RWPE2 (cell line): ENCODE measurements around the gene MAMLD1.

Experiments
- ATAC-seq: fragments of 200-7000 bp; cut with Tn5 transposase; 3 replicates; pipeline ENCODE4 v1.9.1; 2021; ENCODE audit warnings: low read depth
- DNase-seq: peaks from one replicate; pipeline ENCODE4 v3.0.0-alpha.2; 2020; ENCODE audit warnings: low spot score
- H3K27ac ChIP-seq: fragments of 450-650 bp; 2 replicates; pipeline ENCODE4 v1.5.1; 2017; ENCODE audit warnings: mild to moderate bottlenecking; ENCODE audit not compliant: poor library complexity, severe bottlenecking
- H3K27me3 ChIP-seq: fragments of 250-450 bp; sonication (Bioruptor Pico); 2 replicates; pipeline ENCODE4 v1.5.1; 2021; ENCODE audit warnings: mild to moderate bottlenecking, moderate library complexity; ENCODE audit not compliant: insufficient read depth, poor library complexity, severe bottlenecking
- H3K36me3 ChIP-seq: fragments of 250-450 bp; sonication (Bioruptor Pico); 2 replicates; pipeline ENCODE4 v1.5.1; 2020; ENCODE audit warnings: low read depth, mild to moderate bottlenecking, moderate library complexity
- H3K4me1 ChIP-seq: fragments of 250-450 bp; sonication (Bioruptor Pico); 2 replicates; pipeline ENCODE4 v1.5.1; 2021; ENCODE audit warnings: mild to moderate bottlenecking, moderate library complexity; ENCODE audit not compliant: insufficient read depth, poor library complexity, severe bottlenecking
- H3K4me3 ChIP-seq: fragments of 250-450 bp; sonication (Bioruptor Pico); 2 replicates; pipeline ENCODE4 v1.5.1; 2021; ENCODE audit warnings: mild to moderate bottlenecking, moderate library complexity; ENCODE audit not compliant: severe bottlenecking
- H3K9me3 ChIP-seq: fragments of 250-450 bp; sonication (Bioruptor Pico); 2 replicates; pipeline ENCODE4 v1.5.1; 2021; ENCODE audit warnings: mild to moderate bottlenecking, moderate library complexity; ENCODE audit not compliant: severe bottlenecking
- TF ChIP-seq, protein P1 (sequence below): fragments of 450-650 bp; IDR thresholded peaks from one replicate; pipeline ENCODE4 v1.5.1; 2017; ENCODE audit warnings: mild to moderate bottlenecking, moderate library complexity; ENCODE audit not compliant: poor library complexity, severe bottlenecking

MAMLD1 gene

DNA sequence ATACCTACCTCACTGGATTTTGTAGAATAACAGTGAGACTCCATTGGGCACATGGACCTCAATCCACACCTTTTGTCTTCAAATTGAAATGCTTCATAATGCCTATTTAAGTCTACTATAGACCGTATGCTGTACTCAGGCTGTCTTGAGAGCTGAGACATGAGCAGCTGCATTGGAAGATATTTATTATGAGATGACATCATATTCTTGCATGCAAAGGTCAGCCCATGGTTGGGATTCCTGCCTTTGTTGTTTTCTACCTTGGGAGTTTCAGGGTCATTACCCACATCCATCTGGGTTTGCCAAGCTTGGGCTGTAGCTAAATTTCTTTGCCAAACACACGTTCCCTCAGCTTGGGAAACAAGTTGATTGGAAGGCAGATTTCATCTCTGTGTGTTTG, 33.2 kb upstream of the MAMLD1 start:
- Histone ChIP-seq H3K27me3 (no peaks in the 10 kb centered on the region), H3K4me1 (no peaks in the 10 kb centered on the region), H3K9me3 (no peaks in the 10 kb centered on the region), H3K36me3 (no peaks in the 10 kb centered on the region), H3K4me3 (no peak overlapping the region), H3K27ac (no peak overlapping the region)
- ATAC-seq (no peak), DNase-seq (no peak)
- TF ChIP-seq, protein P1, sequence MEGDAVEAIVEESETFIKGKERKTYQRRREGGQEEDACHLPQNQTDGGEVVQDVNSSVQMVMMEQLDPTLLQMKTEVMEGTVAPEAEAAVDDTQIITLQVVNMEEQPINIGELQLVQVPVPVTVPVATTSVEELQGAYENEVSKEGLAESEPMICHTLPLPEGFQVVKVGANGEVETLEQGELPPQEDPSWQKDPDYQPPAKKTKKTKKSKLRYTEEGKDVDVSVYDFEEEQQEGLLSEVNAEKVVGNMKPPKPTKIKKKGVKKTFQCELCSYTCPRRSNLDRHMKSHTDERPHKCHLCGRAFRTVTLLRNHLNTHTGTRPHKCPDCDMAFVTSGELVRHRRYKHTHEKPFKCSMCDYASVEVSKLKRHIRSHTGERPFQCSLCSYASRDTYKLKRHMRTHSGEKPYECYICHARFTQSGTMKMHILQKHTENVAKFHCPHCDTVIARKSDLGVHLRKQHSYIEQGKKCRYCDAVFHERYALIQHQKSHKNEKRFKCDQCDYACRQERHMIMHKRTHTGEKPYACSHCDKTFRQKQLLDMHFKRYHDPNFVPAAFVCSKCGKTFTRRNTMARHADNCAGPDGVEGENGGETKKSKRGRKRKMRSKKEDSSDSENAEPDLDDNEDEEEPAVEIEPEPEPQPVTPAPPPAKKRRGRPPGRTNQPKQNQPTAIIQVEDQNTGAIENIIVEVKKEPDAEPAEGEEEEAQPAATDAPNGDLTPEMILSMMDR, result no peak

DNA sequence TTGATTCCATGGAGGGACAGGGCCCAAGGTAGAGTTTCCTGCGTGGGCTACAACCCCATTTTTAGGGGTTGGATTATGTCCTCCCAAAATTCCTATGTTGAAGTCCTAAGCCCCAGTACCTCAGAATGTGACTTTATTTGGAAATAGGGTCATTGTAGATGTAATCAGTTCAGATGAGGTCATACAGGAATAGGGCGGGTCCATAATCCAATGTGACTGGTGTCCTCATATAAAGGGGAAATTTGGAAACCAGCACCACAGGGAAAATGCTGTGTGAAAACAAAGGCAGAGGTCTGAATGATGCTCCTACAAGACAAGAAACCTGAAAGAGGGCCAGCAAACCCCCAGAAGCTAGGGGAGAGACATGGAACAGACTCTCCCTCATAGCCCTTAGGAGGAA, 31.1 kb upstream of the MAMLD1 start:
- Histone ChIP-seq H3K4me3 (no peak overlapping the region), H3K27me3 (no peaks in the 10 kb centered on the region), H3K36me3 (no peaks in the 10 kb centered on the region), H3K4me1 (no peaks in the 10 kb centered on the region), H3K9me3 (no peaks in the 10 kb centered on the region), H3K27ac (no peak overlapping the region)
- TF ChIP-seq, protein P1, result no peak
- DNase-seq (no peak), ATAC-seq (no peak)

DNA sequence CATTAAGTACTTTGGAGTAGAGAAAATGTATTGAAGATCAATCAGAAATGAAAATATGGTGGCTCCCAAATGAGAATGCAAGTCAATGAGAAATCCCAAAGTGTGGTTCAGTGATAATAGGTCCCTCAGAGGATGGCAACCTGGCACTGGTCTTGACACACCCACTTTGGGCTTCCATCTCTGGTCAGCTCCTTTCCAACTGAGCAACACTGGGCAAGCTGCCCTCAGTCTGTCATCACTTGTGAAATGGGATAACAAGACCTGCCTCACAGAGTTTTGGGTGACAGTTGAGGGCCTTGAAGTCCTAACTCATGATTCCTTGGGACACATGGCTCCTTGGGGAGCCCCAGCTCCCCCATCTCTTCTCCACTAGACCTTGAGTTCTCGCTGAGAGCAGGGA, 29.0 kb upstream of the MAMLD1 start:
- TF ChIP-seq, protein P1, result no peak
- H3K9me3 ChIP-seq, result no peaks in the 10 kb centered on the region
- H3K4me1 ChIP-seq, result no peaks in the 10 kb centered on the region
- H3K27me3 ChIP-seq, result no peaks in the 10 kb centered on the region
- H3K4me3 ChIP-seq, result no peak overlapping the region
- H3K27ac ChIP-seq, result no peak overlapping the region
- no peak for DNase-seq
- ATAC-seq, result no peak
- H3K36me3 ChIP-seq, result no peaks in the 10 kb centered on the region

DNA sequence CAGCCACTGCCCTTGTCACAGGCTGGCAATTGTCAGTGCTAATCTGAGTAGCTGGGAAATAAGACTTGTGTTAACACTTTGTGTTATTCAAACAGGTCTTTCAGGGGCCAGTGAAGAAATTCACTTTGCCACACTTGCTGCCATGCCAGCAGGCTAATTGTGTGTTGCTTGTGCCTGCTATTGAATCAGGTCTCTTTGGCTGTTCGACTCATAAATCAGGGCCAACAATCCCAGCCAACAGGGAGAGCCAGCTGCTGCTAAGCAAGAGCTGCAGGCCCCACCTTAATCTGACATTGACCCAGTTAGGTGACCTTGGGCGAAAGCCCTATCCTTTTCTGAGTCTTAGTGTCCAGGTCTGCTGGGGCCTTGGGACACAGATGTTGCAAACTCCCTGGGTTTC, 28.1 kb upstream of the MAMLD1 start:
- Histone ChIP-seq H3K9me3 (no peaks in the 10 kb centered on the region), H3K27ac (no peak overlapping the region), H3K36me3 (no peaks in the 10 kb centered on the region), H3K4me3 (no peak overlapping the region), H3K27me3 (no peaks in the 10 kb centered on the region), H3K4me1 (no peaks in the 10 kb centered on the region)
- DNase-seq, result no peak
- TF ChIP-seq, protein P1, result no peak
- ATAC-seq, result no peak

DNA sequence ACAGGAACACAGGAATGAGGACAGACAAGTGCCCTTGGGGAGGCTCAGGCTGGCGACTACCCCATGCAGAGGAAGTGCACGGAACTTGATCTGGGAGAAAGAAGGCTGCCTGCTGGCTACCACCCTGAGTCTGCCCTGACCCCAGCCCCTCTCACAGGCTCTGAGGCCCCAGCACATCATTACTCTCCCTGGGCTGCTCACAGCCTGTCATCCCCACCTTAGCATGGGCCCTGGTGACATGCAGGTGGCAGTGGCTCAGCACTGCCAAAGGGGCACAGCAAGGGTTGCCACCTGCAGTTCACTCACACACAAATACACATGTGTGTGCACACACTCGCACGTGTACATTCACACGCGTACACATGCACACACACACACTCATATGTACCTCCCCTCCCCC, 26.1 kb upstream of the MAMLD1 start:
- ATAC-seq, result no peak

More for the DNA sequence above, 26.1 kb upstream of the MAMLD1 start:
- TF ChIP-seq, protein P1, result no peak
- Histone ChIP-seq H3K27ac (no peak overlapping the region), H3K4me1 (no peaks in the 10 kb centered on the region), H3K9me3 (no peaks in the 10 kb centered on the region), H3K4me3 (no peak overlapping the region), H3K27me3 (no peaks in the 10 kb centered on the region), H3K36me3 (no peaks in the 10 kb centered on the region)
- DNase-seq, result no peak
